Glutamatergic neuron (in vitro differentiated cells): ENCODE measurements around the gene AP1G2. TPM values are rescaled to one million over a fixed set of nuclear protein-coding genes. Genes with fewer than 3 reads are reported as not detected.

ENCODE experiments used
- DNase-seq: peaks from one replicate; pipeline ENCODE4 v3.0.0; 2022
- H3K27ac Mint-ChIP-seq: one replicate; pipeline ENCODE4 v1.8.0; 2020; ENCODE audit warnings: mild to moderate bottlenecking, mixed read lengths, inconsistent platforms; ENCODE audit not compliant: unreplicated experiment
- H3K27me3 Mint-ChIP-seq: one replicate; pipeline ENCODE4 v1.8.0; 2020; ENCODE audit warnings: mild to moderate bottlenecking, moderate library complexity, mixed read lengths, inconsistent platforms; ENCODE audit not compliant: unreplicated experiment
- H3K36me3 Mint-ChIP-seq: one replicate; pipeline ENCODE4 v1.8.0; 2020; ENCODE audit warnings: mild to moderate bottlenecking, mixed read lengths, inconsistent platforms; ENCODE audit not compliant: unreplicated experiment
- H3K4me1 Mint-ChIP-seq: one replicate; pipeline ENCODE4 v1.8.0; 2020; ENCODE audit warnings: mild to moderate bottlenecking, low read depth, mixed read lengths, inconsistent platforms; ENCODE audit not compliant: unreplicated experiment
- H3K4me3 Mint-ChIP-seq: one replicate; pipeline ENCODE4 v1.8.0; 2020; ENCODE audit warnings: mild to moderate bottlenecking, mixed read lengths, inconsistent platforms; ENCODE audit not compliant: unreplicated experiment
- H3K9me3 Mint-ChIP-seq: one replicate; pipeline ENCODE4 v1.8.0; 2020; ENCODE audit warnings: mild to moderate bottlenecking, moderate library complexity, mixed read lengths, inconsistent platforms; ENCODE audit not compliant: unreplicated experiment
- total RNA-seq: library from RNA; stranded (reverse); fragmentation: NEBNext Ultra II Directional; extraction: Animal tissue kit (Norgen Biotek cat#: 25700); gene quantifications from one replicate; pipeline ENCODE4 v1.2.1, GENCODE V29; 2021; ENCODE audit not compliant: unreplicated experiment
- TF ChIP-seq, protein P1 (sequence below): fragments of 200-600 bp; sonication (generic); IDR thresholded peaks from one replicate; pipeline ENCODE4 v1.5.0; 2021; ENCODE audit not compliant: partially characterized antibody, unreplicated experiment

Gene AP1G2
- total RNA-seq, 1 donor from 2014 or later = 105 TPM

GRCh38 chr14:23563473-23564180 lies 4.0 kb downstream of the AP1G2 start:
- TF ChIP-seq, protein P1, sequence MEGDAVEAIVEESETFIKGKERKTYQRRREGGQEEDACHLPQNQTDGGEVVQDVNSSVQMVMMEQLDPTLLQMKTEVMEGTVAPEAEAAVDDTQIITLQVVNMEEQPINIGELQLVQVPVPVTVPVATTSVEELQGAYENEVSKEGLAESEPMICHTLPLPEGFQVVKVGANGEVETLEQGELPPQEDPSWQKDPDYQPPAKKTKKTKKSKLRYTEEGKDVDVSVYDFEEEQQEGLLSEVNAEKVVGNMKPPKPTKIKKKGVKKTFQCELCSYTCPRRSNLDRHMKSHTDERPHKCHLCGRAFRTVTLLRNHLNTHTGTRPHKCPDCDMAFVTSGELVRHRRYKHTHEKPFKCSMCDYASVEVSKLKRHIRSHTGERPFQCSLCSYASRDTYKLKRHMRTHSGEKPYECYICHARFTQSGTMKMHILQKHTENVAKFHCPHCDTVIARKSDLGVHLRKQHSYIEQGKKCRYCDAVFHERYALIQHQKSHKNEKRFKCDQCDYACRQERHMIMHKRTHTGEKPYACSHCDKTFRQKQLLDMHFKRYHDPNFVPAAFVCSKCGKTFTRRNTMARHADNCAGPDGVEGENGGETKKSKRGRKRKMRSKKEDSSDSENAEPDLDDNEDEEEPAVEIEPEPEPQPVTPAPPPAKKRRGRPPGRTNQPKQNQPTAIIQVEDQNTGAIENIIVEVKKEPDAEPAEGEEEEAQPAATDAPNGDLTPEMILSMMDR = no peak
- Mint-ChIP-seq H3K4me3 (no peak overlapping the region), H3K9me3 (peaks cover 14% of the 10 kb centered on the region), H3K36me3 (no peaks in the 10 kb centered on the region), H3K27ac (no peak overlapping the region), H3K4me1 (peaks cover 14% of the 10 kb centered on the region), H3K27me3 (peaks cover 17% of the 10 kb centered on the region)
- peak; percentile 7 for DNase-seq

DNA sequence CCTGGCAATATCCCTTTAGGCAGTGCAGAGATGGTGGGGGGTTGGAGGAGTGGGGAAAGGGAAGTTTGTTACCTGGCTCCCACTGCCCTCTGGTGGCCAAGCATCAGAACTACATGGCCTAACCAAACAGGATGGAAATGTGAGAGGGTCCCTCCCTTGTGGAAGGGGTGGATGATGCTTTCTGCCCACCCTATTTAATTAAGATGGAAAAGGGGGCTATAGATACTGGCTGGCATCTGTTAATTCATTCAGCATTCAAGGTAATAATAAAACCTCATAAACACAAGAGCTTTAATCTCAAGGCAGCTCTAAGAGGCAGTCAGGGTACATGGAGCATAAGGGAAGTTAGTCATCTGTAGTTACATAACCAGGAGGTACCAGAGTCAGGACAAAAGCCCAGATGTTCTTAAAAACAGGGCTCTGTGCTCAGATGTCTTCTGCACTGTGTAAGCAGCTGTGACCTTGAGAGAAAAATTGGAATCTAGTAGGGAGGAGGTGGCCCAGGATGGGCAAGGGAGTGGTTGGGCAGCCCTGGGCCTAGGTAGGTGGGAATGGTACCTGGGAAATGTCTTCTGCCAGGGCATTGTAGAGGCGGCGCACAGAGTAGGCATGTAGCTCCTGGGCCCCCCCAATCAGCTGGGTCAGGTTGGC lies 4.6 kb downstream of the AP1G2 start:
- Mint-ChIP-seq H3K27ac (peak overlapping the region; percentile 77), H3K4me1 (peaks cover 15% of the 10 kb centered on the region), H3K36me3 (no peaks in the 10 kb centered on the region), H3K27me3 (peaks cover 16% of the 10 kb centered on the region), H3K4me3 (no peak overlapping the region), H3K9me3 (peaks cover 13% of the 10 kb centered on the region)
- TF ChIP-seq, protein P1 = peak; percentile 96
- DNase-seq = peak; percentile 84

DNA sequence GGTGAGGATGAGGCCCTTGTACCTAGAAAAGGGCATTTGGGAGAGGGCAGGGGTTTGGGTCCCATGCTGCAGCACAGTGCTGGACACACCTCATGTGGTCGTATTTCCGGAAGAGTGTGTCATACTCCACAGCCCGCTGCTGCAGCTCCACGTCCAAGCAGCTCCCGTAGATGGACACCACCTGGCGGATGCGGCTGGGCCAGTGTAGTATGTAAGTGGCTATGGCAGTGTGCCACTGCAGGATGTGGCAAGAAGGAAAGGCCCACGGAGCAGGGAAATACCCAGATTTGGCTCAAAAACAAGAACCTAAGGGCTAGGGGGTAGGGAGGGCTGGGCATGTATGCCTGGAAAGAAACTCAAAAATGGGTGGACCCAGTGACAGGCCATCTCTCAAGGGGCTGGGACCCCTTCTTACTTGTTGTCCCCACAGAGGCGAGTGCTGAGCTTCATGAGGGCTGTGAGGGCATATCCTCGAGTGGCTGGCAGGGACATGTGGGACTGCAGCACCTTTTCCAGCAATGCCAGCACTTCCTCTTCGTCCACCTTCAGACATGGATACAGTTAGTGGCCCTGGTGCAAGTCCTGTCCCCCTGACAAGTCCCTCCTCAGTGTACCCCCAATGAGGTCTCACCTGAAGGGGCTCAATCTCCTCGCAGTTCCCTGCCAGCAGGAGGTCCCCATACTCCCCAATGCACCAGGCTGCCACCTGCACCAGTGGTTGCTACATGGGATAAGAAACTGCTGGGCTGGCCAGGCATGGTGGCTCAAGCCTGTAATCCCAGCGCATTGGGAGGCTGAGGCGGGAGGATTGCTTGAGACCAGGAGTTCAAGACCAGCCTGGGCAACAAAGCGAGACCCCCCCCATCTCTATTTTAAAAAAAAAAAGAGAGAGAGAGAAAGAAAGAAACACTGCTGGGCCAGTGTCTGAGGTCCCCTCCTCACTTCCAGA lies 5.4 kb downstream of the AP1G2 start:
- TF ChIP-seq, protein P1 = no peak
- Mint-ChIP-seq H3K36me3 (no peaks in the 10 kb centered on the region), H3K4me3 (no peak overlapping the region), H3K27ac (peak overlapping the region; percentile 52), H3K9me3 (peaks cover 11% of the 10 kb centered on the region), H3K4me1 (peaks cover 18% of the 10 kb centered on the region), H3K27me3 (peaks cover 13% of the 10 kb centered on the region)
- peak; percentile 16 for DNase-seq

DNA sequence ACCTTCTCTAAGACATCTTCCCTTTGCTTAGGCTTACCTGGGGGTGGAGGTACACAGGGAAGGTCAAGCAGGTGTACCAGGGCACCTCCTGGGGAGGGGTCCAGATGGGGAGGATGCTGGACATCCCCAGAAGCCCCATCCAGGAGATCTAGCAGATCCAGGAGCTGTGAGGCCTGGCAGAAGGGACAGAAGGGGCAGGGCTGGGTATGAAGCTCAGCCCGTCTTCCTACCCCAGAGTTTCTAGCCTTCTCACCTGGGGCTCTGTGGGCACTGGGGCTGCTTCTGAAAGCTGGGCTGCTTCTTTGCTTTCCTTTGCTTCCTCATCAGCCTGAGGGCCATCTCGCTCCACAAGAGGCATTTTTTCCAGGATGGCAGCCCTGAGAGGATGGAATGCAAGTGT lies 6.3 kb downstream of the AP1G2 start:
- no peak for DNase-seq
- TF ChIP-seq, protein P1 = no peak
- Mint-ChIP-seq H3K4me3 (no peak overlapping the region), H3K36me3 (no peaks in the 10 kb centered on the region), H3K4me1 (peaks cover 23% of the 10 kb centered on the region), H3K27me3 (peaks cover 14% of the 10 kb centered on the region), H3K9me3 (peaks cover 7% of the 10 kb centered on the region), H3K27ac (no peak overlapping the region)
